GM18861 (cell line): ENCODE results near the gene MTG2.

Source experiments
- ATAC-seq: cut with Tn5 transposase; IDR thresholded peaks from one replicate; pipeline ENCODE4 v1.9.1; 2021; ENCODE audit not compliant: unreplicated experiment

MTG2 gene, protein sequence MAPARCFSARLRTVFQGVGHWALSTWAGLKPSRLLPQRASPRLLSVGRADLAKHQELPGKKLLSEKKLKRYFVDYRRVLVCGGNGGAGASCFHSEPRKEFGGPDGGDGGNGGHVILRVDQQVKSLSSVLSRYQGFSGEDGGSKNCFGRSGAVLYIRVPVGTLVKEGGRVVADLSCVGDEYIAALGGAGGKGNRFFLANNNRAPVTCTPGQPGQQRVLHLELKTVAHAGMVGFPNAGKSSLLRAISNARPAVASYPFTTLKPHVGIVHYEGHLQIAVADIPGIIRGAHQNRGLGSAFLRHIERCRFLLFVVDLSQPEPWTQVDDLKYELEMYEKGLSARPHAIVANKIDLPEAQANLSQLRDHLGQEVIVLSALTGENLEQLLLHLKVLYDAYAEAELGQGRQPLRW

DNA sequence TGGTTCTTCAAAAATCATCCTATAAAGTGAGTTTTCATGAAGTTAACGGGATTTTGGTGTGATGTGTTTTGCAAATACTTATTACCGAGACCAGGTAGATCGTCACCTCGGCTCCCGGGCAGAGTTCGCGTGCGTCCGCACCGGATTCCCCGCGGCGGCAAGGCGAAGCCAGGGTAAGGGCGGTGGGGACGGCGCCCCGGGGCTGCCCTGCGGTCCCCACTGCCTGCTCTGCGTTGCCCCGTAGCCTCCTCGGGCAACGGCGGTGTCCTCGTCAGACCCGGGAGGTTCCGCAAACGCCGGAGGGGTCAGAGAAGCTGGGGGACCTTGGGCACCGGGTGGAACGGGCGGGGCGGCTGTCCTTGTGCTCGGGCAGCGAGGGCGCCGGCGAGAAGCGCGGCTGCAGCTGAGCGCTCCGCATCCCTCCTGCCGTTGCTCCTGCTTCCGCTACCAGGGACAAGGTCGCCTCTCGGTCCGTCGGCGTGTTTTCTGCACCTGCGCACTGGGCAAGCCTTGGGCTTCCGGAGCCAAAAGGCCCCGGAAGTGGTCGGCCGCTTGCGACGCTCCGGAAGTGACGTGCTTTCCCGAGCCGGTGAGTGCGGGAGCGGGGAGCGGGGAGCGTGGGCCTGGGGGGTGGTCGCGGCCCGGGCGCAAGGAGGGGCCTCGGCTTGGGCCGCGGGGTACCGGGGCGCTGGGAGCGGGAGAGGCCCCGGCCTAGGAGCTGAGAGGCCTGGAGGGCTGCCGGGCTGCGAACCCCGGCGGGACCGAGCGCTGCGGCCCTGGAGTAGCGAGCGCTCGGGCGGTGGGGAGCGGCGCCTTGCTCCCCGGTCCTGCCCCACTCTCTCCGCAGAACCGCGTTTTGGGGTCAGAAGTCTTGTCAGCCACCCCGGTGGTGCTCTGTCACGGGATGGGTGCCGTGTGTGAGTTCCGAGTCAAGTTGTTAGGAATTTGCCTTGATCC is at the start of gene MTG2:
Gene MTG2, plus strand, starts transcription at position 560 of the 957 bp plus-strand sequence. CDS start 10,393 bp downstream, outside the sequence.
- ATAC-seq = peak; percentile 91

DNA sequence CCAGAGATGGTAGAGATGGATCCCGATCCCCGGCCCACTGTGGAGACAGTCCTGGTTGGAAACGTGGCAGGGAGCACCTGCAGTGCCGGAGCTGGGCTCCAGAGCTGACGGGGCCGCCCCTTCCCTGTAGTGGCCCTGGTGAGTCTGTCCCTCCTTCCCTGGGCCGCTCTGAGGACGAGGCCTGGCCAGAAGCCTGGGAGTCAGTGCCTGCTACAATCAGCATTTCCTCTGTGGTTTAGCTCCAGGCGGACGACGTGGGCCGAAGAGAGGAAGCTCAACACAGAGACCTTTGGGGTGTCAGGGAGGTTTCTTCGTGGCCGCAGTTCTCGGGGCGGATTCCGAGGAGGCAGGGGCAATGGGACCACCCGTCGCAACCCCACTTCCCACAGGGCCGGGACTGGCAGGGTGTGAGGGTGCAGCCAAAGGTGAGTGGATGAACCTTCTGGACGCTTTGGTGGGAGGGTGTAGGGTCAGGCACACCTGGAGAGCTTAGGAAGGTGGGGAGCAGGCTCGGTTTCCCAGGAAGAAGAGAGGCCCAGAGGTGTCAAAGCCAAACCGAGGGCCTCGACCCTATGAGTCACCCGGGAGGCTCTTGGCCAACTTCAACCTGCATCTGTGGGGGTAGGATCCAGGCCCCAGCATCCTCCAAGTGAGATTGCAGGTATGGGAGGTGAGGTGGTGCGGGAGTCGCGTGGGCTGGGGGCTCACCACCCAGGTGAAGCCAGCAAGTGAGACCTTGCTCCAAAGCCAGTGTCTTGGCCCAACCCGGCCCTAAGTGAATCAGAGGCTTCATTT is 49.6 kb upstream of the MTG2 start:
- ATAC-seq = no peak

DNA sequence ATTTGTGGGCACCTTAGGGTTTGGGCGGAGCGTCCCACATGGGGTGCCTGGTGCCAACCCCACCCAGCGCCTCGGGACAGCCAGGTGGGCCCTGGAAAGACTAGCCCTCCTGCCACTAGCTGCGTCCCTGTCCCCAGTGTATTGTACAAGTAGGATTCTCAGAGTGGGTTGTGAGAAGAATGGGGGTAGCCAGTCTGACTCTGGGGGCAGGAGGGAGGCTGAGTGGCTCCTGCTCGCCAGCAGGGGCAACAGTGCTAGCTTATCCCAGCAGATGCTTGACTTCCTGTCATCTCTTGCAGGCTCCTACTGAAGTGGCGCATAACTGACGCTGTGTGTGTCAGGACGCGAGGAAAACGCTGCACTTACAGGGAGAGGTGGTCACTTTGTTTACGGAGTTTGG is 49.0 kb upstream of the MTG2 start:
- ATAC-seq = no peak

DNA sequence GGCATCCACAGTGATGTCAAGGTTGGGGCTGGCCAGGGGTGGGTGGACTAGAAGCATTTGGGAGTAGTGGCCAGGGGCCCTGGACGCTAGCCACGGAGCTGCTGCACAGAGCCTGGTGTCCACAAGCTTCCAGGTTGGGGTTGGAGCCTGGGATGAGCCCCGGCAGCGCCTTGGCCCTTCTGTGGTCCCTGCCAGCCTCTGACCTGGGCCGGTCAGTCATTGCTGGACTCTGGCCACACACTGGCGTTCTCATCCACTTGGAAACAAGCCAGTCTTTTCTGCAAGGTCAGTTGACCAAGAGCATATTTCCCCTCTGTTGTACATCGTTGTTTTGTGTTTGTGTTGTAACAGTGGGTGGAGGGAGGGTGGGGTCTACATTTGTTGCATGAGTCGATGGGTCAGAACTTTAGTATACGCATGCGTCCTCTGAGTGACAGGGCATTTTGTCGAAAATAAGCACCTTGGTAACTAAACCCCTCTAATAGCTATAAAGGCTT is 48.0 kb upstream of the MTG2 start:
- no peak for ATAC-seq

DNA sequence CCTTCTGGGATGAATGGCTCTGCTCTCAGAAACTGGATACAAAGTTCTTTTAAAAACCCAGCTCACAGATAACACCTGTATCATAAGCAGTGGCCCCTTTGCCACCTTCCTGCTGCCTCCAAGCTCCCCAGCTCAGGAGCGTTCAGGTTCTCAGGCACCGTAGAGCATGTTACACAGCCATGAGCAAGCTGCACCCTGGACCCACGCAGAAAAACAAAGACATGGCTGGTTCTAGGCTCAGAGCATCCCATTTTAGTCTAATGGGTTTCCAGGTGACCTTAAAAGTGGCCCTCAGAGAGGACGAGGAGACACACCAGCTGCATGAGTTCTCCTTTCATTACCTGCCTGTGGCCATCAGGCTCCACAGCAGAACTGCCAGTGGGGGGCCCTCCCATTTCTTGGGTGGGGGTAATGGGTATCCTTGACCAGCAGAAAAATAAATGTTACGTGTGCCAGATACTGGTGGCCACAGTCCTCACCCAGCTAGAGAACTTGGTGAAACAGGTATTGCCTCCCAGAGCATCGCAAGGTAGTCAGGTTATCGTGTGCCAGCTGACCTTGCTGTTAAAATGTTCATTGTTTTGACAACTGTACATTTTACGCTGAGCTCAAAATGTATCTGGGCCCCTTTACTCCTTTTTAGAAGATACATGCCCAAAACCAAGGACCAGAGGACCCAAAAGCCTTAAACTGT is 47.1 kb upstream of the MTG2 start:
- ATAC-seq = no peak

DNA sequence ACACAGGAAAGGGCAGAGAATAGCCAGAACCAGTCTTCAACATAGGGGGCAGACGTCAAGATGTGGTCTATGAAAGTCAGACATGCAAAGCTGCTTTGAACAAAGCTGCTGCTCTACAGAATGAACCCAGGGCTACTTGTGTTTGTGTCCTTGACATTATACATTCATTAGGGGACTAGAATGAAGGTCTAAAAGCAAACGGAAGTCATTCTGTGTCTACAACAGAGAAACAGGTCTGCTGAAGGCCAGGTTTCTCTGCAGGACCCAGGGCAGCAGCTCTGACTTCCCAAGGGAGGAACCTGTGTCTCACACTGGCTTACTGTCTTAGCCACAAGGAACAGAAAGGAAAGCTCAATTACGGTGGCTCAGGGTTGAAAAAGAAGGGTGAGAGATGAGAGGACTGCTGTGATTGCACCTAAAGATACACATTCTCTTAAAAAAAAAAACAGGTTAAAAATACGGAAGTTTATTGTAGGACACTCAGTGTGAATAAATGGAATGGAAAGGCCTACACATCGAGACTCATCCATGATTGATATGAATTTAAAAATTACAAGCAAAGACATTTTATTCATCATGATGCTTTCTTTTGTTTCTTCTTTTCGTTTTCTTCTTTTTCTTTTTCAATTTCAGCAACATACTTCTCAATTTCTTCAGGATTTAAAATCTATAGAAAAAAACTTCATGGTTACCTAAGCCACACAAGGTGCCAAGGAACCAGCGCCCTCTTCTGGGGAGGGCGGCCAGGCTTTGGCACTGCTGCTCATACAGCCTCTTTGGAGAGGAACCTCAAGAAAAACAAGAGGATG is 46.3 kb upstream of the MTG2 start:
- ATAC-seq = peak; percentile 44

DNA sequence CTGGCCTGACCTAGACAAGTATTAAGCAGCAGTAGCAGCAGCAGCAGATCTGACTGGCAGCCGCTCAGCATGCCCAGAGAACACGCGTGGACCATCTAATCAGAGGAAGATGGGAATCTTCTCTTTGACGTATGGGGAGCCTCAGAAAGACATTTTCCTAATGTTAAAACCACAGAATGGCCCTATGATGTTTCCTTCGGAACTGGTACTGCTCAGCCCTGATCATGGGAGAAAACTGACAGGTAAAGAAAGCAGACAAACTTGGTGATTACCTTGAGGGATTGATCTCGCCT is 45.8 kb upstream of the MTG2 start:
- no peak for ATAC-seq

DNA sequence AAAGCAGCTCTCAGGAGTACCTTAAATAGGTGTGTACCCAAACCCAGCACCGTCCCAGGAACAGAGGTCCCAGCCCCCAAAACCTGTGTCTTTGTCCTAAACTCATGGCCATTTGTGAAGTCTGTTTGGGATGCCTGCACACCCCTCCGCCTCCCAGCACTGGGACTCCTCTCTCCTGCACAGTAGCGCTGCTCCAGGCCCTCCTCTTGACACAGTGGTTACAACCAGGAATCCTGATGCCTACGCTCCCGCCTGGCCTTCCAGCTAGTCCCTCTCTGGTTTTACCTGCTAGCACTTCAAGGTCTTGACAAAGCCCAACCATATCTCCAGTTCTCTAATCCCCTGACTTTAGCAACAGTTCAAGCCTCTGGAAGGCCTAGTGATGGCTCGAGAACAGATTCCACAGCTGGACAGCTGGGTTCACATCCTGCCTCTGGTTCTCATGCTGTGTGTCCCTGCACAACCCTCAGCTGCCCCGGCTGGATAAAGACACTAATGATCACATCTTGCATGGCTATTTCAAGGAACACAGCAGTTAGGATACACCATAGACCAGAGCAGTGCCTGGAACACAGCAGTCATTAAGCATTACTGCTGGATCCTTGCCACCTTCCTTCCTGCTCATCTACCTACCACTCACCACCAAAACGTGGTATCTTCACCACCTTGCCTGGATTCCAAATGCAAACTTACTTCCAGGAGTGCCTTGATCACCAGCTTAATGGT is 45.2 kb upstream of the MTG2 start:
- no peak for ATAC-seq

DNA sequence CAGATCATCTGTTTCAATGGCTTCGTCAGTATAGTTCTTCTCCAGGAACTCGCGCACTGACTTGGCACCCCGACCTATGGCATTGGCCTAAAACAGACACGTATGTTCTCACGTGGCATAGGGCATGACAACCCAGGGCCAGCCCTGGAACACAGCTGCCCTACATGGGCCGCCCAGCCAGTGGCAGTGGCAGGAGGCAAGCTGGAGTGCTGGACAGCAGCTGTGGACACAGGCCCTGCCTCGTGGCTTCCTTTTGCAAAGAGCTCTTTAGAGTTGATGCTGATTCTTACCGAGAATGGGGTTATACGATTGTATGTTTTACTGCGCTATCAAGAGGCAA is 44.7 kb upstream of the MTG2 start:
- no peak for ATAC-seq

DNA sequence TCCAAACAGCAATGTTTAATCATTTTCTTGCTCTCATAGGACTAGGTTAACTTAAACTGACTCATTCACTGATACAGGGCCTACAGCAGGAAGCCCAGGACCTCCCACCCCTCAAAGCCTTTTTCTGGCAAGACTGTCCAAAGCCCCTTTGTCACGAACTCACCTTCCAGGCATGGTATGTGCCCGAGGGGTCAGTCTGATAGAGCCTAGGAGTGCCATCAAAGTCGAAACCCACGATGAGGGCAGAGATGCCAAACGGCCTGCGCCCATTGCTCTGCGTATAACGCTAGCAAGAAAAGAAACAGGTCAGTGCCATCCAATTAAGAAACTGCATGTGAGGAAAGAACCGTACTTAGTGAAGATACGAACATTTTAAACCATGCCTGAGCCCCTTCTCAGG is 43.9 kb upstream of the MTG2 start:
- ATAC-seq = no peak

DNA sequence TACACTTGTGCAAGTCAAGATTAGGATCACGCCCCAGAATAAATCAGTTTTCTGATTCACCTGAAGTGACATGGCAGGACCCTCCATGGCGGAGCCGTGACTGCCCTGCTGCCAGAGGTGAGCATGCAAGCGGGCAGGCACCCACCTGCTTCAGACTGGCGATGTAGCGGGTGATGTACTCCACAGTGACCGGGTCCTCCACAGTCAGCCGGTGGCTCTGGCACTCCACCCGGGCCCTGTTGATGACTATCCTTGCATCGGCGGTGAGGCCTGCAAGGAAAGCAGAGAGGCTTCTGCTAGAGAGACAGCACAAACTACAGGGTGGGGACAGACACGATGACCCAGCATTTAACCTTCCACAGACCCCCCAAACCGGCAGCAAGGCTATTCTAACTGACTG is 43.2 kb upstream of the MTG2 start:
- no peak for ATAC-seq

DNA sequence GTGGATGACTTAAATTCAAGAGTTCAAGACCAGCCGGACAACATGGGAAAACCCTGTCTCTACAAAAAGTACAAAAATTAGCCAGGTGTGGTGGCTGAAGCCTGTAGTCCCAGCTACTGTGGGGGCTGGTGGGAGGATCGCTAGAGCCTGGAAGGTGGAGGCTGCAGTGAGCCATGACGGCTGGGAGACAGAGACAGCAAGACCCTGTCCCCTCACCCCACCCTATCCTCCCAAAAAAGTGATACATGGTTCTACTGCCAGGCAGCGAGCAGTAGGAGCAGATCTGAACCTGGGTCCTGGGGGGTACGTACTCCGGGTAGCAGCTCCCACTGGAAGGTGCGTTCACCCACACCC is 41.8 kb upstream of the MTG2 start:
- no peak for ATAC-seq

DNA sequence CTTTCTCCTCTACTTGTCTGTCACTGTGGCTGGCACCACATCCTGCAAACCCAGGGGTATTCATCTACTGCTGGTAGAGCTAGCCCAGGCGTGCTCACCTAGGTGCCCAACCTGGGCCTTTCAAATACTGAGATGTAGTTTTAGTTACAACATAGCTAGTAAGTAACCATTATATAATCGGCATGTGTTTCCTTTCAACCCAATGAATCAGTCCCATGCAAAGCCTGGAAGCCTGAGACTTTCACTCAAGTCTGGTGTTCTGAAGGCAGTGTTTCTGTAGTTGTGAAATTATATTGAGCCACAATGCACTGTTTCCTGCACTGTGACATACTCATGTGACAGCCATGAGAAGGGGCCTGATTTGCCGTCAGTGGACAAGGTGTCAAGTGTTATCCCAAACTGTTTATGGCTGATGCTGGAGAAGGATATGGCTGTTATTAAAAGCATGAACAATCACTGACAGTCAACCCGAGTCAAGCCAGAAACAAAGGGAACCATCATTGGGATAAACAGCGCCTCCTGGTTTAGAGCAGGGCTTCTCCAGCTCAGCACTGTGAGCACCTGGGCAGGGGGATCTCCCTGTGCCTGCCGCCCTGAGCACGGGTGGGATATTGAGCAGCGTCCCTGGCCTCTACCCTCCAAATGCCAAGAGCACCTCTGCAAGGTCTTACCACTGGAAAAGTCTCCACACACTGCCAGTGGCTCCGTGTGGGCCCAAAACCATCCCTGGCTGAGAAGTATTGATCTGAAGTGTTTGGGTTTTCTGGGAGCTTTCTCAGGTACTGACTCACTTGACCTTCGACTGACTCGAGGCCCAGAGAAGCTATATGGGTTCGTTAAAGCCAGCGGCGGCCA is 41.2 kb upstream of the MTG2 start:
- ATAC-seq = no peak

DNA sequence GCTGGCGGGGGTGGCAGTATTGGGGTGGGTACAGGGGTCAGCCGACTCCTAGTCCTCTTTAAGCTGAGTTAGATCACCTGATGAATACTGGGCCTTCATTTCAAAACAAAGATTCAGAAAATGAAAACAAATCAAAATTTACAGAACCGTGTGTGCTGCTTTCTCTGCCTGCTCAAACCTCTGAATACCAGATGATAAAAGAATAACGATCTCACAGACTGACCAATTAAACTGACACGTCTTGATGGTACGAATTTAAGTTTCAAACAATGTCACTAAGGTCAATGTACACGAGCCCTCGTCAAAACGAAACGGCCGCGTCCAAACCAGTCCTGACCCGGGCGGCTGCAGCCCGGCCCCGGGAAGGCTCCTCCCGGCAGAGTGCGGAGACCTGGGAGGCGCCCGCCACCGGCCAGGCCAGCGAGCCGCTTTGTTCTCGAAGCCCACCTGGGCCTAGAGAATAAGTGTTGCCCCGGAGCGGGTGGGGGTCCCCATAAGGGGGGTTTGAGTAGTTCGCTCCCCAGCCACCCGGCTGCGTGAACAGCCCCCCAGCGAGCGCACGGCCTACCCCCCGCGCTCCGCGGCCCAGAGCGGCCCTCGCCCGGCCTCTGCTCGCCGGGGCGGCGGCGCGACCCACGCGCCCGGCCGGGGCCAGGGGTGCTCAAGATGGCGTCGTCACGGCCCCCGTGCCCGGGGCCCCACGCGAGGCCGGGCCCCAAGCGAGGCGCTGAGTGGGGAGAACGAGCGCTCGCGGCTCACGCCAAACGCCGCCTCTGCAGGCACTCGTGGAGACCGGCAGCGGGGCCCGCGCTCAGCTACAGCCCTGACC is 40.4 kb upstream of the MTG2 start:
- peak; percentile 9 for ATAC-seq

DNA sequence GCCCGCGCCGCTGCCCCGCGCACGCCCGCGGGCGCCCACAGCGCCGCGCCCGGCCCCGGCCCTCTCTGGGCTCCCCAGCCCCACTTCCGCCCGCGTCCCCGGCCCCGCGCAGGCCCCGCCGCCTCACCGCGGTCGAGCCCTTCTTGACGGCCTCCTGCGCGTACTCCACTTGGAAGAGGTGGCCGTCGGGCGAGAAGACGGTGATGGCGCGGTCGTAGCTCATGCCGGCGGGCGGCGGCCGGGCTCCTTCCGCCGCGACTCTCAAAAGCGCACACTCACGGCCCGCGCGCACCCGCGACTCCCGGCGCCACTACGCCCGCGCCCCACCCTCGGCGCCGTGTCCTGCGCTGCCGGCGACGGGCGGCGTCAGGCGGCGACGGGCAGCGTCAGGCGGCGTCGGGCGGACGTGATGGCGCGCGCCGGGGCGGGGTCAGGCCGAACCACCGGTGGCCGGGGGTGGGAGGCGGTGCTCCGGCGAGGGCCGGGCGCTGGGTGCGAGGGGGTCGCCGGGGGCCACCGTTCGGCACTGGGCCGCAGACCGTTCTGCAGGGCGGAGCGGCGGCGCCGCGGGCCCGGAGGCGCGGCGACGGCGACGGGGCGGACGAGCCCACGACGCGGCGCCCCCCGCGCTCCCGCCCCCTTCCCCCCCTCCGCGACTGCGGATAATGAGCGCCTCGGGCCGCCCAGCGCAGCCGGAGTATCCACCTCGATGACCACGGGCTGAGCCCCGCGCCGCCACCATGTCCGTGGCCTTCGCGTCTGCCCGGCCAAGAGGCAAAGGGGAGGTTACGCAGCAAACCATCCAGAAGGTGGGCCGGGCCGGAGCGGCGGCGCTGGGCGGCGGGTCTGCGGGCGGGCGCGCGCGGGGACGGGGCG is 39.5 kb upstream of the MTG2 start, which contains the start of the genes PSMA7 and SS18L1:
Gene PSMA7, minus strand, starts transcription at position 314 of the 876 bp plus-strand sequence. Its CDS starts 91 bp downstream, at position 223.
Gene SS18L1, plus strand, starts transcription at position 689 of the 876 bp plus-strand sequence. Its CDS starts 52 bp downstream, at position 741.
- peak; percentile 73 for ATAC-seq
